Activated B cell treated with CpG ODN at 0.5 μM for 24 hours (primary cell): Measurements from ENCODE around the gene SPRYD3. TPM values are rescaled to one million over a fixed set of nuclear protein-coding genes. Genes with fewer than 3 reads are reported as not detected.

Experiments
- ATAC-seq: fragments of 200-7000 bp; cut with Tn5 transposase; one replicate; pipeline ENCODE4 v1.10.0; 2021; ENCODE audit warnings: low read depth, mild to moderate bottlenecking, moderate library complexity
- CTCF ChIA-PET: fragments of 350-600 bp; sonication (Branson Sonifier 250); formaldehyde crosslinking; loops from one replicate; lab custom pipeline; 2021; ENCODE audit warnings: antibody characterized with exemption; lab: Charles Lee
- POLR2A ChIA-PET: fragments of 350-600 bp; sonication (Branson Sonifier 250); formaldehyde crosslinking; loops from one replicate; lab custom pipeline; 2021; ENCODE audit warnings: antibody characterized with exemption; lab: Charles Lee
- DNase-seq: peaks from one replicate; pipeline ENCODE4 v3.0.0; 2022
- H3K27ac Mint-ChIP-seq: one replicate; pipeline ENCODE4 v1.8.0; 2020; ENCODE audit warnings: mixed read lengths
- H3K27me3 Mint-ChIP-seq: one replicate; pipeline ENCODE4 v1.8.0; 2021; ENCODE audit warnings: mixed read lengths
- H3K36me3 Mint-ChIP-seq: one replicate; pipeline ENCODE4 v1.8.0; 2021; ENCODE audit warnings: low read depth, mixed read lengths
- H3K4me1 Mint-ChIP-seq: one replicate; pipeline ENCODE4 v1.8.0; 2021; ENCODE audit warnings: mixed read lengths
- H3K4me3 Mint-ChIP-seq: one replicate; pipeline ENCODE4 v1.8.0; 2020; ENCODE audit warnings: mild to moderate bottlenecking, mixed read lengths
- H3K9me3 Mint-ChIP-seq: one replicate; pipeline ENCODE4 v1.8.0; 2020; ENCODE audit warnings: mixed read lengths
- intact Hi-C: fragments of 100-400 bp; cut with micrococcal nuclease; formaldehyde crosslinking; loops from one replicate; pipeline ENCODE4 v1.15.1; 2024
- total RNA-seq: library from RNA; stranded (reverse); gene quantifications from 2 replicates; pipeline ENCODE4 v1.2.3, GENCODE V29; 2022
- TF ChIP-seq, protein P1 (sequence below): fragments of 200-600 bp; IDR thresholded peaks from one replicate; pipeline ENCODE4 v1.8.0; 2022; ENCODE audit warnings: antibody characterized with exemption, mild to moderate bottlenecking

Gene SPRYD3
- total RNA-seq, 1 donor from 2014 or later: 33.9 TPM

DNA sequence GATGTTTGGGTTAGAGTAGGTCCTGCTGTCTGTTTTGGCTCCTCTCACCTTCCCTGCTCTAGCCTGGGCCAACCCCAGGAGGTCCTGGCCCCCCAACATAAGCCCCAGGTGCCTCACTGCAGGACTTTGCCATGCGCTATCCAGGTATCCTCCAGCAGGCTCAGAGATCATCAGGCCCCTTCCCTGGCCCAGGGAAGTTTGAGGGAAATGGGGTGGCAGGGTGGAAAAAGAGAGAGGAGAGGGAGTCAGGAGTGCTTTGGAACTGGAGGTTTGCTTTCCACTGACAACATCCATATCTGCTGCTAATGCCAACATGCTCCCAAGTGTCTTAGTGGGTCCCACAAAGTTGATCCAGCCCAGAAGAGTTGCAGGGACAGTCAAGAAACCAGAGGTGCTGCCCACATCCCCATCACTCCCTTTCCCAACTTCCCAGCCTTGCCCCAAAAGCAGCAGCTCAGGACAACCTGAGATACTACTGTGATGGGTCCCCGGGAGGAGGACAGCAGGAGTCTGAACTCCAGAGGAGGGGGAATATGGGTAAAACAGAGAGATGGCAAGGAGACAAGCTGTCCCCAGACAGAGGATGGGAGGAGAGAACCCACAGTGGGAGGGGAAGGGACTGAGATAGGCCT lies 28.6 kb downstream of the SPRYD3 start:
- intact Hi-C loops: loop anchor here (5.0 kb wide), 2 partner anchors 47 to 132 kb away; partner anchors contain the start of genes CSAD, IGFBP6 and ZNF740
- Mint-ChIP-seq H3K4me1 (peaks cover 19% of the 10 kb centered on the region), H3K9me3 (no peaks in the 10 kb centered on the region), H3K27me3 (no peaks in the 10 kb centered on the region), H3K36me3 (peaks cover 5% of the 10 kb centered on the region), H3K4me3 (no peak overlapping the region), H3K27ac (no peak overlapping the region)
- ChIA-PET POLR2A (no interaction called here), CTCF (no interaction called here)
- ATAC-seq (no peak), DNase-seq (no peak)
- TF ChIP-seq, protein P1, sequence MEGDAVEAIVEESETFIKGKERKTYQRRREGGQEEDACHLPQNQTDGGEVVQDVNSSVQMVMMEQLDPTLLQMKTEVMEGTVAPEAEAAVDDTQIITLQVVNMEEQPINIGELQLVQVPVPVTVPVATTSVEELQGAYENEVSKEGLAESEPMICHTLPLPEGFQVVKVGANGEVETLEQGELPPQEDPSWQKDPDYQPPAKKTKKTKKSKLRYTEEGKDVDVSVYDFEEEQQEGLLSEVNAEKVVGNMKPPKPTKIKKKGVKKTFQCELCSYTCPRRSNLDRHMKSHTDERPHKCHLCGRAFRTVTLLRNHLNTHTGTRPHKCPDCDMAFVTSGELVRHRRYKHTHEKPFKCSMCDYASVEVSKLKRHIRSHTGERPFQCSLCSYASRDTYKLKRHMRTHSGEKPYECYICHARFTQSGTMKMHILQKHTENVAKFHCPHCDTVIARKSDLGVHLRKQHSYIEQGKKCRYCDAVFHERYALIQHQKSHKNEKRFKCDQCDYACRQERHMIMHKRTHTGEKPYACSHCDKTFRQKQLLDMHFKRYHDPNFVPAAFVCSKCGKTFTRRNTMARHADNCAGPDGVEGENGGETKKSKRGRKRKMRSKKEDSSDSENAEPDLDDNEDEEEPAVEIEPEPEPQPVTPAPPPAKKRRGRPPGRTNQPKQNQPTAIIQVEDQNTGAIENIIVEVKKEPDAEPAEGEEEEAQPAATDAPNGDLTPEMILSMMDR: no peak

DNA sequence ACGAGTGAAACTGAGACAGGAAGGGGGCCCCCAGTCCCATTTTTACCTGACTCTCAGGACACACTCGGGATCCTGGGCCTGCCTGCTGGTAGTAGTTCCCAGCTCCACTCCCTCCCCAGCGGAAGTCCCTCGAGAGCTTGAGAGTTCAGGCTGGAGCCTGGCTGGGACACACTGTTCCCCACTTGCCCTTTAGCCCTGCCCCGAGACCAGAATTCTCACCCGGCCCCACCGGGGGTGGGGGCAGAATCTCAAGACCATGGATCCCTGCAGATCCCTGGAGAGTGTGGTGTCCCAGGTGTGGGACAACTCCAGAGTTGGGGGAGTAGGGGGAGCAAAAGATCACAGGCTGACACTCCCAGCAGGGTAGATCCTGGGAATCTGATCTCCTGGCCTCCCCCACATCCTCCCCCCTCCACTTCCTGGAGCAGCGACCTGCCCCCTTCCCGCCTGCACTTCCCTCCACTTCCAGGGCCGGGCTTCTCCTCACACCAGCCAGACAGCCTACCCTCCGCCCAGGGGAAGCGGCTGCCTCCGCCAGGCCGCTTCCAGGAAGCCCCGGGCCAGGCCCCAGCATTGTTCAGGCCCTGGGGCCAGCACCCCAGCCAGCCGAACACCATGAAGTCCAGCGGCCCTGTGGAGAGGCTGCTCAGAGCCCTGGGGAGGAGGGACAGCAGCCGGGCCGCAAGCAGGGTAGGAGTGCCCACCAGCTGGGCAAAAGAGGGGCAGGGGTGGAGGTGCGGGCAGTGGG lies 29.4 kb downstream of the SPRYD3 start, which contains the start of gene TNS2:
Gene TNS2 (plus strand): TSS at position 495 of the 748 bp plus-strand sequence. CDS start 121 bp downstream, at position 616.
- POLR2A ChIA-PET: no interaction called here

DNA sequence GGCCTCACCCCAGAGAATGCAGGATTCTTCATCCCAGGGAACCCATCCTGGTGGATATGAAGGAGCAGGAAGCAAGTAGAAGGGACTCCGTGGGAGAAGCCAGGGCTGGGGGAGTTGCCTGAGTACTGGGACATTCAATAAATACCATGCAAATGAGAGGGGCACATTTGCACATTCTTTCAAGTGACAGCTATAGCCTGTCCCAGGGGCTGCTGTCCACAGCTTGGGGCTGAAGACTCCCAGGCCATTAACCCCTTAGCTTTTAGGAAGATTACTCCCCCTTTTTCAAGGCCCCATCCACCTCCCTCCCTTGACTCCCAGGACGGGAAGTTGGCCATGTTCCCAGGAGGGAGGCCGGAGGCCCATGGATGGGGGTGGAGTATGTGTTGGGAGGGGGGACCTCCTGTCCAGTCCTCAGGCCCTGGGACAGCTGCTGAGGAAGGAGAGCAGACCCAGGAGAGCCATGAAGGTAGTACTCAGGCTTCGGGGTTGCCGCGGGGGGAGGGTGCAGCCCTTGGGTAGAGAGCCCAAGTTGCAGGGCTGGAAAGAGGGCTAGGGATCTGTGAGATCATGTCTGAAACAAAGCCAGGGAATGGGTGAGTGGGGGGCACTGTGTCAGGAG lies 30.3 kb downstream of the SPRYD3 start:
- peaks cover 3% of the 10 kb centered on the region for H3K36me3 Mint-ChIP-seq
- intact Hi-C loops: loop anchor here (10.0 kb wide), 1 partner anchor 456 kb away; the partner anchor contains the start of genes NPFF and TARBP2
- ChIA-PET POLR2A (interaction anchor here (2.1 kb wide), 1 partner anchor 42 kb away, joined by 19 read pairs; the partner anchor contains the start of gene EIF4B), CTCF (interaction anchor here (1.1 kb wide), 1 partner anchor 296 kb away, joined by 3 read pairs; no protein-coding TSS in a partner anchor)
- DNase-seq: no peak
- no peak for ATAC-seq
- TF ChIP-seq, protein P1: no peak
- no peak overlapping the region for H3K4me3 Mint-ChIP-seq
- H3K27ac Mint-ChIP-seq: no peak overlapping the region
- no peaks in the 10 kb centered on the region for H3K27me3 Mint-ChIP-seq
- H3K4me1 Mint-ChIP-seq: peaks cover 15% of the 10 kb centered on the region
- H3K9me3 Mint-ChIP-seq: no peaks in the 10 kb centered on the region

More for the DNA sequence above, 29.4 kb downstream of the SPRYD3 start, which contains the start of gene TNS2:
- H3K36me3 Mint-ChIP-seq: peaks cover 5% of the 10 kb centered on the region
- TF ChIP-seq, protein P1: no peak
- H3K4me1 Mint-ChIP-seq: peaks cover 19% of the 10 kb centered on the region
- no peaks in the 10 kb centered on the region for H3K27me3 Mint-ChIP-seq
- no peak within 1 kb of the TSS for H3K27ac Mint-ChIP-seq
- H3K4me3 Mint-ChIP-seq: no peak within 1 kb of the TSS
- no peaks in the 10 kb centered on the region for H3K9me3 Mint-ChIP-seq
- CTCF ChIA-PET: no interaction called here
- ATAC-seq (no peak), DNase-seq (no peak)
- intact Hi-C loops: loop anchor here (5.0 to 10.0 kb wide), 3 partner anchors 48 to 455 kb away; partner anchors contain the start of genes CSAD, IGFBP6, NPFF and TARBP2

DNA sequence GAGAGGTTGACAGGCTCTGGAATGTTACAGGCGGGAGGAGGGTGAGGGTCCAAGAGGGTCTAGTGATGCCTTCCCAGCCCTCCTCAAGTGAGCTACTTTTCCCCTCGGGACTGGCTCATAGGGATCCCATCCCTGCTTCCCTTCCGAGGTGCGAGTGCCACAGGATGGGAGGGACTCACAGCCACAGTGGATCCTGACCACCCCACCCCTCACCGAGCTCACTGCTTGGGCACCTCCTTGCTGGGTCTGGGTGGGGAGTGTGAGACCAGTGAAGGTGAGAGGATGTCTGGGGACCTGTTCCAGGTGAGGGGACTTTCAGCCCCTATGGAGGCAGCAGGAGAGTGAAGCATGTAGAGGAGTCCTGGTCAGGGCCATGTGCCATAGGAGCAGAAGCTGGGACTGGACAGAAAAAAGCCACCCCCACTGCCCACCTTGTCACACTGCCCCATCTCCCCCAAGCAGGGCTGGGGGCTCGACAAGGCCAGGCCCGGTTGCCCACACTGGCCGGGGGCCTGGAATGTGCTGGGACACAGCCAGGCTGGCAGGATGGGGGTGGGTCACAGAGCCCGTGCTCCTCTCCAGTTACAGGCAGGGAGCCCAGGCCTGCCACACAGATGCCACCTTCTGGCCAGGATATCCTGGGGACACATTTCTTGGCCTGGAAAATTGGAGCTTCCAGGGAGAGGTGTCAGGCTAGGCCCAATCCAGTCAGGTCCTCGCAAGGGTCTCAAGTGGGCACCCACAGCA lies 31.0 kb downstream of the SPRYD3 start:
- peak overlapping the region; percentile 24 for H3K27ac Mint-ChIP-seq
- peak overlapping the region; percentile 64 for H3K4me3 Mint-ChIP-seq
- no peaks in the 10 kb centered on the region for H3K9me3 Mint-ChIP-seq
- ATAC-seq: no peak
- DNase-seq: no peak
- ChIA-PET CTCF (interaction anchor here (1.1 to 1.4 kb wide), 4 partner anchors 13 to 297 kb away, joined by 3 to 5 read pairs (median 4); partner anchors contain the start of gene SPRYD3), POLR2A (interaction anchor here (1.2 to 2.1 kb wide), 3 partner anchors 9 to 42 kb away, joined by 4 to 19 read pairs (median 11); partner anchors contain the start of genes EIF4B and SPRYD3)
- no peaks in the 10 kb centered on the region for H3K27me3 Mint-ChIP-seq
- H3K36me3 Mint-ChIP-seq: peaks cover 3% of the 10 kb centered on the region
- H3K4me1 Mint-ChIP-seq: peaks cover 10% of the 10 kb centered on the region
- intact Hi-C loops: loop anchor here (10.0 kb wide), 1 partner anchor 457 kb away; the partner anchor contains the start of genes NPFF and TARBP2
- TF ChIP-seq, protein P1: no peak
